Activated T-helper 1 cell treated with Interleukin-2 at 50 U/mL for 16 hours (primary cell): ENCODE measurements around the gene PARD6B.
"Not testable (repeated sequence)": the region's sequence is repeated elsewhere in the genome, so short reads cannot be mapped to it uniquely, and the experiment has no call there.

ENCODE experiments used
- DNase-seq: peaks from one replicate; pipeline ENCODE4 v3.0.0-alpha.2; 2020; ENCODE audit warnings: low read depth

The PARD6B gene

DNA sequence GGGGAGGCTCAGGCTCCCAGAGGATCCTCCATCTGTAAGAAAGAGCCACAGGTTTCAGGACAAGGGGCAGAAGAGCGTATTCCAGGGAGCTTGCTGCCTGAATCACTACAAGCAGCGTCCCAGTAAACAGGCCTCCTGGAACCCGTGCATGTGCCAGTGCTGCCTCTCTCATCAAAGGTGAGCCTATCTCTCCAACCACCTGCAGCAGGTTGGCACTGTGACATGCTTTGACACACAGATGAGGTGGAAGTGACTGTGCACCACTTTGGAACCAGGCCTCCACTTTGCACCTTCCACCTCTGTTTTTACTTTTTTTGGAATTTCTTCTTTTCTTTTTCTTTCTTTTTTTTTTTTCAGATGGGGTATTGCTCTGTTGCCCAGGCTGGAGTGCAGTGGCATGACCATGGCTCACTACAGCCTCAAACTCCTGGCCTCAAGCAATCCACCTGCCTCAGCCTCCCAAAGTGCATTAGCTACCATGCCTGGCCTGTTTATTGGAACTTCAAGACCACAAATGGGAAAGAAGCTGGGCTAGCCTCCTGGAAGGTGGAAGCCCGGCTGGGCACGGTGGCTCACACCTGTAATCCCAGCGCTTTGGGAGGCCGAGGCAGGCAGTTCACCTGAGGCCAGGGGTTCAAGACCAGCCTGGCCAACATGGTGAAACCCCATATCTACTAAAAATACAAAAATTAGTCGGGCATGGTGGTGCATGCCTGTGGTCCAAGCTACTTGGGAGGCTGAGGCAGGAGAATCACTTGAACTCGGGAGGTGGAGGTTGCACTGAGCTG, 27.5 kb upstream of the PARD6B start:
- not testable (repeated sequence) for DNase-seq

- DNase-seq: no peak
These were observed 26.9 kb upstream of the PARD6B start for GRCh38 chr20:50704514-50704913.

- no peak for DNase-seq
These were observed 26.4 kb upstream of the PARD6B start for GRCh38 chr20:50704971-50705370.

GRCh38 chr20:50708845-50709635, 22.3 kb upstream of the PARD6B start:
- DNase-seq: no peak

- DNase-seq: no peak
These were observed 21.8 kb upstream of the PARD6B start for GRCh38 chr20:50709636-50709973.

- DNase-seq: no peak
These were observed 20.8 kb upstream of the PARD6B start for GRCh38 chr20:50710492-50711063.

DNA sequence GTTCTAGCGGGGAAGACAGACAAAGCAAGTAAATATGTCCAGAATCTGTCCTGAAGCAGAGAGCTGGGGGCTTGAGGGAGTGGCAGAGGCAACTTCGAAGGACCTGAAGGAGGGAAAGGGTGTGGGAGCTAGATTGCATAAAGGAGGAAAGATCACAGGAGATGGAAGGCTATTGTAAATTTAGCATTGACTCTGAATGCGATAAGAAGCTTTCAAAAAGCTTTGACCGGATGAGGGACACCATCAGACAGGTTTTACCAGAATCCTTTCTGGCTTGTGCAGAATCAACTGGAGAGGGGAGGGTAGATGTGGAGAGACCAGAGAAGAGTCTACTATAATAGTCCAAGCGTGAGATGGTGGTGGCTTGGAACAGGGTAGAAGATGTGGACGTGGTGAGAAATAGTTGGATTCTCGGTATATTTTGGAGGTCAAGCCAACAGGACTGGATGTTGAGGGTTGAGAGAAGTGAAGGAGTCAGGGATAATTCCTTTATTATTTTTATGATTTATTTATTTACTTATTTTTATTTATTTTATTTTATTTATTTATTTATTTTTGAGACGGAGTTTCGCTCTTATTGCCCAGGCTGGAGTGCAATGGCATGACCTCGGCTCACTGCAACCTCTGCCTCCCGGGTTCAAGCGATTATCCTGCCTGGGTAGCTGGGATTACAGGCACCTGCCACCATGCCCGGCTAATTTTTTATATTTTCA, 20.1 kb upstream of the PARD6B start:
- no peak for DNase-seq

DNA sequence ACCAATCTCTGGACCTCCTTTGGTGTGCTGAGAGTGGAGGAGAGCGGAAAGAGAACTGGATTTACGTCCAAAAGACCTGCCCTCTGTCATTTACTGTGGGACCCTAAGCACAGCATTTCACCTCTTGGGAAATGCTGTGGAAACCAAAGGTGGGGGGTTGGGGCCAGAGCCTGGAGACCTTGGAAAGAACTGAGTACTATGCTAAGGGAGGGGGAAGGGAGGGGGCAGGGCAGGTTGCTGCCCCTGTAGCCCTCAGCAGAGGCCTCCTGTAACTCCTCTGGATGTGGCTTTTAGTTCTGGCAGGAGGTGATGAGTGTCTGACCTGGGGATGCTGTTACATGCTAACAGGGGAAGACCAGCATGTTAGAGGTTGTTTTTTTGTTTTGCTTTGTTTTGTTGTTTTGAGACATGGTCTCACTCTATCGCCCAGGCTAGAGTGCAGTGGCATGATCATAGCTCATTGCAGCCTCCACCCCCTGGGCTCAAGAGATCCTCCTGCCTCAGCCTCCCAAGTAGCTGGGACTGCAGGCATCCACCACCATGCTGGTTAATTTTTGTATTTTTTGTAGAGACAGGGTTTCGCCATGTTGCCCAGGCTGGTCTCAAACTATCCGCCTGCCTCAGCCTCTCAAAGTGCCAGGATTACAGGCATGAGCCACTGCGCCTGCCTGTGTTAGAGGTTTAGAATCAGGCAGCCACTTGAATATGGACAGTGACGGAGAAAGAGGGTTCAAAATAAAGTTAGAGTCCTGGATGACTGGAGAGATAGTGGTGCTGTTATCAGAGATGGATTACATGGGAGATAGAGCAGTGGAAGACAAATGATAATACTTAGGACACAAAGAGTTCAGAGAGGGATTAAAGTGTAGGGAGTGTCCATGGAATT, 18.4 kb upstream of the PARD6B start:
- no peak for DNase-seq

GRCh38 chr20:50713657-50714101, 17.7 kb upstream of the PARD6B start:
- DNase-seq: no peak

DNA sequence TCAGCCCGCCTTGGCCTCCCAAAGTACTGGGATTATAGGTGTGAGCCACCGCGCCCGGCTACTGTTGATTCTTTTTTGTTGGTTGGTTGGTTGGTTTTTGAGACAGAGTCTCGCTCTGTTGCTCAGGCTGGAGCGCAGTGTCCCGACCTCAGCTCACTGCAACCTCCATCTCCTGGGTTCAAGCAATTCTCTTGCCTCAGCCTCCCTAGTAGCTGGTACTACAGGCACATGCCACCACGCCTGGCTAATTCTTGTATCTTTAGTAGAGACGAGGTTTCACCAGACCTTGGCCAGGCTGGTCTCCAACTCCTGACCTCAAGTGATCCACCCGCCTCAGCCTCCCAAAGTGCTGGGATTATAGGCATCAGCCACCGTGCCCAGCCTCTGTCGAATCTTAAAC, 17.0 kb upstream of the PARD6B start:
- not testable (repeated sequence) for DNase-seq

- DNase-seq: no peak
These were observed 15.7 kb upstream of the PARD6B start for GRCh38 chr20:50715694-50716093.

GRCh38 chr20:50716518-50716917, 14.9 kb upstream of the PARD6B start:
- no peak for DNase-seq

DNA sequence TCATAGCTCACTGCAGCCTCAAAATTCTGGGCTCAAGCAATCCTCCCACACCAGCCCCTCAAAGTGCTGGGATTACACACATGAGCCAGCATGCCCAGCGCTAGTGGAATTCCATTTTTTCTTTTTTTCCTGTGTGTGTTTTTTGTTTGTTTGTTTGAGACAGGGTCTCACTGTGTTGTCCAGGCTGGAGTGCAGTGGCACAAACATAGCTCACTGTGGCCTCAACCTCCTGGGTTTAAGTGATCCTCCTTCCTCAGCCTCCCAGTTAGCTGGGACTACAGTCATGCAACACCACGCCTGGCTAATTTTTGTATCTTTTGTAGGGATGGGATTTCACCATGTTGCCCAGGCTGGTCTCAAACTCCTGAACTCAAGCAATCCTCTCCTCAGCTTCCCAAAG, 14.1 kb upstream of the PARD6B start:
- DNase-seq: no peak

DNA sequence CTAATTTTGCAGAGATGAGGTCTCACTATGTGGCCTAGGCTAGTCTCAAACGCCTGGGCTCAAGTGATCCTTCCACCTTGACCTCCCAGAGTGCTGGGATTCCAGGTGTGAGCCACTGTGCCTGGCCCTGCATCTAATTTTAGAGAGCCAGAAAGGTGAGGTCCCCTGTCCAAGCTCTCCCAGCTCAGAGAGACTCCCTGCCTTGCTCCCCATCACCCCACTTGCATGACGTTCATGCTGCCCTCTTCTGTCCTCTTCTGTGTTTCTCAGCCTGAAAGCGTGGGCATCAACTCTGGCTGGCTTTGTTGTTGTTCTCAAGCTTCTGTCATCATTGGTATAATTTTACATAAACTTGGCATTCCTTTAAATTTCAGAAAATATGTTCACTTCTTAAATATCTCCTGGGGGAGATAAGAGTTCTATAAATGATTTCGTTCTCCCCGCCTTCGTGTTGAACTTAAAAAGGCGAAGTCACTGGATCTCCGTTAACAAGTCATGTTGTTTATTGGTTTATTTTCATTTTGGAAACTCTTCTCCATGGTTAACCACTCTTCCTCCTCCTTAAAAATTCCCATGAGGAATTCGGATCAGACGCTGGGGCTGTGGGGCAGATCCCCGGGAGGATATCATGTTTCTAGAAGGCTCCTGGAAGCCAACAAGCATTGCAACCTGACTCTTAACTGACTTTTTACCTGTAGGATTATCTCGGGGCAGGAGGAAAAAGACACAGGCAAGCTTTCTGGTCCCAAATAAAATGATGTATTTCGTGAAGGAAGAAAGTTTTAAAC, 13.2 kb upstream of the PARD6B start:
- DNase-seq: no peak

DNA sequence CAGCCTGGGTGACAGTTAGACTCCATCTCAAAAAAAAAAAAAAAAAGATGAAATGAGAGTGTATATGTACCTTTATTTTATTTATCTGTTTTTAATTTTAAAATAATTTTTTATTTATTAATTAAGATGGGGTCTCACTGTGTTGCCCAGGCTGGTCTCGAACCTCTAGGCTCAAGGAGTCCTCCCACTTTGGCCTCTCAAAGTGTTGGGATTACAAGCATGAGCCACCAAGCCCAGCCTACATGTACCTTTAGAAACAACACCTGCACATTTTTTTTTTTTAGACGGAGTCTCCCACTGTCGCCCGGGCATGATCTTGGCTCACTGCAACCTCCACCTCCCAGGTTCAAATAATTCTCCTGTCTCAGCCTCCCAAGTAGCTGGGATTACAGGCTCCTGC, 12.1 kb upstream of the PARD6B start:
- no peak for DNase-seq

GRCh38 chr20:50720026-50720425, 11.4 kb upstream of the PARD6B start:
- no peak for DNase-seq

DNA sequence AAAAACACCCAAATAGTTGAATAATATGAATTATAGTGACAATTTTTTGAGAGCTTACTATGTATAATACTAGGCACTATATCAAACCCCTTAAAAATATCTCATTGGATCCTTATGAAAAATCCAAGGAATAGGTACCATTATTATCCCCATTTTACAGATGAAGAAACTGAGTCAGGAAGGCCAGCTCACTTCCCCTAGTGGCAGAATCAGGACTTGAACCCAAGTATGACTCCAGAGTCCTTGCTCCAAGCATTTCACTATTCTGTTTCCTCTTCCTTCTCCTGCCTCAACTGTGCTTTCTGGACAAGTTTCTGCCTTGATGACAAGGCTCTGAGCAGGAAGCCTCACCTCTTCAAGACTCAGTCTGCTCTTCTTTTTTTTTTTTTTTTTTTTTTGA, 10.8 kb upstream of the PARD6B start:
- no peak for DNase-seq

DNA sequence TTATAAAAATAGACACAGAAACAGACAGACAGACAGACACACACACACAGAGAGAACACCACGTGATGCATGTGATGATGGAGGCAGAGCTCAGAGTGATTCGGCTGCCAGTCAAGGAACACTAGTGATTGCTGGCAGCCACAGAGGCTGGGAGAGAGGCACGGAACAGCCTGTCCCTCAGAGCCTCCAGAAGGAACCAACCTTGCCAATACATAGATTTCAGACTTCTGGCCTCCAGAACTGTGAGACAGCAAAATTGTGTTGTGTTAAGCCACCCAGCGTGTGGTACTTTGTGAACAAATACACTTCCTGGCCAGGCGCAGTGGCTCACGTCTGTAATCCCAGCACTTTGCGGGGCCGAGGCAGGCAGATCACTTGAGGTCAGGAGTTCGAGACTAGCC, 9.5 kb upstream of the PARD6B start:
- no peak for DNase-seq

GRCh38 chr20:50722424-50723155, 8.8 kb upstream of the PARD6B start:
- no peak for DNase-seq

- DNase-seq: no peak
These were observed 7.7 kb upstream of the PARD6B start for GRCh38 chr20:50723672-50724071.
